ENCODE data around the gene RNF6.
"Not testable (repeated sequence)": the region's sequence is repeated elsewhere in the genome, so short reads cannot be mapped to it uniquely, and the experiment has no call there.

- not testable (repeated sequence) for TF ChIP-seq CTCF (IDR thresholded peaks at IDR 0.05); POLR2A (IDR thresholded peaks at IDR 0.05; ENCODE audit: low read depth); POLR2AphosphoS5 (IDR thresholded peaks at IDR 0.05)
Measured at GRCh38 chr13:26252006-26252405, 29.9 kb upstream of the RNF6 start.

Measured in esophagus muscularis mucosa (tissue), 3 donors.